ENCODE data around the gene RHEX. TPM values are rescaled to one million over a fixed set of nuclear protein-coding genes. Genes with fewer than 3 reads are reported as not detected.

Gene RHEX
- total RNA-seq, 1 experiment from 2014 or later, result not detected

DNA sequence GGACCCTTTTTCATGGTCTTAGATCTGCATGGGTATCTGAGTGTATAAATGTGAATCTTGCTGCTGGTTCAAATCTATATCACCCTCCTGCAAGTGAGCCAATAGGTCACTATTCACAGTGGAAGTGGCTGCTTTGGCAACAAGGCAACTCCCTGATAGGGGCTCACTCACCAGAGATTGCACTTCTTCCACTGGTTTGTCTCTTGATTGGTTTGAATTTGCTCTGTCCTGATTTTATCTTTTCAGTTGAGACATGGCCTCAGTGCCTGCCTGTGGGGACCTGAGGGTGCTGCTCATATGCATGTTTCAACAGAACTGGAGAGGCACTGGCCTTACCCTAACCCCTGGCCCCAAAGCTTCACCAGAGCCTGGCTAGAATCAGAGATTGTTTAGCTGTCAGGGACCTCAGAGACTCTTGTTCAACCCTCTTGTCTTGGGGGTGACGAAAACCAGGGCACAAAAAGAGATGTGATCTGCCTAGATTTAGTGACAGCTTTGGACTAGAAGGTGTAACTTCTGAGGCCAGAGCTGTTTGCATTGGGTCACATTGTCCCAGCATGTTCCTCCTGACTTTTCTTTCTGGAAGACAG lies 47.3 kb downstream of the RHEX start:
- Mint-ChIP-seq H3K9me3 (no peaks in the 10 kb centered on the region), H3K4me3 (no peak overlapping the region), H3K27me3 (ENCODE audit: low read depth) (no peaks in the 10 kb centered on the region), H3K36me3 (no peaks in the 10 kb centered on the region), H3K4me1 (no peaks in the 10 kb centered on the region), H3K27ac (no peak overlapping the region)
- POLR2A ChIA-PET, result no interaction called here
- ATAC-seq, result no peak
- DNase-seq (ENCODE audit: low spot score), result no peak
- CTCF ChIA-PET, result interaction anchor here (1.3 to 12.7 kb wide), 5 partner anchors 18 to 181 kb away, joined by 3 to 121 read pairs (median 11); no protein-coding TSS in a partner anchor
- TF ChIP-seq ZNF317 (CRISPR knock-in tag; IDR thresholded peaks at IDR 0.05; ENCODE audit: borderline replicate concordance, low read depth), result no peak
- no peak for TF ChIP-seq NFYB (CRISPR knock-in tag; conservative IDR thresholded peaks at IDR 0.05; ENCODE audit: low read depth)
- TF ChIP-seq ELF4 (CRISPR knock-in tag; IDR thresholded peaks at IDR 0.05; ENCODE audit: low read depth), result no peak
- TF ChIP-seq NR2C2 (CRISPR knock-in tag; IDR thresholded peaks at IDR 0.05), result no peak
- no peak for TF ChIP-seq ZNF423 (CRISPR knock-in tag; IDR thresholded peaks at IDR 0.05)
- no peak for TF ChIP-seq SMAD4 (CRISPR knock-in tag; IDR thresholded peaks at IDR 0.05)
- TF ChIP-seq ZNF532 (CRISPR knock-in tag; IDR thresholded peaks at IDR 0.05; ENCODE audit: borderline replicate concordance), result no peak
- TF ChIP-seq, protein P1, sequence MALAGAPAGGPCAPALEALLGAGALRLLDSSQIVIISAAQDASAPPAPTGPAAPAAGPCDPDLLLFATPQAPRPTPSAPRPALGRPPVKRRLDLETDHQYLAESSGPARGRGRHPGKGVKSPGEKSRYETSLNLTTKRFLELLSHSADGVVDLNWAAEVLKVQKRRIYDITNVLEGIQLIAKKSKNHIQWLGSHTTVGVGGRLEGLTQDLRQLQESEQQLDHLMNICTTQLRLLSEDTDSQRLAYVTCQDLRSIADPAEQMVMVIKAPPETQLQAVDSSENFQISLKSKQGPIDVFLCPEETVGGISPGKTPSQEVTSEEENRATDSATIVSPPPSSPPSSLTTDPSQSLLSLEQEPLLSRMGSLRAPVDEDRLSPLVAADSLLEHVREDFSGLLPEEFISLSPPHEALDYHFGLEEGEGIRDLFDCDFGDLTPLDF (CRISPR knock-in tag; IDR thresholded peaks at IDR 0.05), result no peak
- TF ChIP-seq FOXK1 (CRISPR knock-in tag; IDR thresholded peaks at IDR 0.05), result no peak
- TF ChIP-seq, protein P2, sequence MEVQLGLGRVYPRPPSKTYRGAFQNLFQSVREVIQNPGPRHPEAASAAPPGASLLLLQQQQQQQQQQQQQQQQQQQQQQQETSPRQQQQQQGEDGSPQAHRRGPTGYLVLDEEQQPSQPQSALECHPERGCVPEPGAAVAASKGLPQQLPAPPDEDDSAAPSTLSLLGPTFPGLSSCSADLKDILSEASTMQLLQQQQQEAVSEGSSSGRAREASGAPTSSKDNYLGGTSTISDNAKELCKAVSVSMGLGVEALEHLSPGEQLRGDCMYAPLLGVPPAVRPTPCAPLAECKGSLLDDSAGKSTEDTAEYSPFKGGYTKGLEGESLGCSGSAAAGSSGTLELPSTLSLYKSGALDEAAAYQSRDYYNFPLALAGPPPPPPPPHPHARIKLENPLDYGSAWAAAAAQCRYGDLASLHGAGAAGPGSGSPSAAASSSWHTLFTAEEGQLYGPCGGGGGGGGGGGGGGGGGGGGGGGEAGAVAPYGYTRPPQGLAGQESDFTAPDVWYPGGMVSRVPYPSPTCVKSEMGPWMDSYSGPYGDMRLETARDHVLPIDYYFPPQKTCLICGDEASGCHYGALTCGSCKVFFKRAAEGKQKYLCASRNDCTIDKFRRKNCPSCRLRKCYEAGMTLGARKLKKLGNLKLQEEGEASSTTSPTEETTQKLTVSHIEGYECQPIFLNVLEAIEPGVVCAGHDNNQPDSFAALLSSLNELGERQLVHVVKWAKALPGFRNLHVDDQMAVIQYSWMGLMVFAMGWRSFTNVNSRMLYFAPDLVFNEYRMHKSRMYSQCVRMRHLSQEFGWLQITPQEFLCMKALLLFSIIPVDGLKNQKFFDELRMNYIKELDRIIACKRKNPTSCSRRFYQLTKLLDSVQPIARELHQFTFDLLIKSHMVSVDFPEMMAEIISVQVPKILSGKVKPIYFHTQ (CRISPR knock-in tag; IDR thresholded peaks at IDR 0.05), result no peak
- no peak for TF ChIP-seq MYBL2 (CRISPR knock-in tag; IDR thresholded peaks at IDR 0.05)
- TF ChIP-seq HMGA2 (CRISPR knock-in tag; IDR thresholded peaks at IDR 0.05), result no peak
- TF ChIP-seq, protein P3, sequence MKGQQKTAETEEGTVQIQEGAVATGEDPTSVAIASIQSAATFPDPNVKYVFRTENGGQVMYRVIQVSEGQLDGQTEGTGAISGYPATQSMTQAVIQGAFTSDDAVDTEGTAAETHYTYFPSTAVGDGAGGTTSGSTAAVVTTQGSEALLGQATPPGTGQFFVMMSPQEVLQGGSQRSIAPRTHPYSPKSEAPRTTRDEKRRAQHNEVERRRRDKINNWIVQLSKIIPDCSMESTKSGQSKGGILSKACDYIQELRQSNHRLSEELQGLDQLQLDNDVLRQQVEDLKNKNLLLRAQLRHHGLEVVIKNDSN (CRISPR knock-in tag; IDR thresholded peaks at IDR 0.05), result no peak
- no peak for TF ChIP-seq E2F4 (CRISPR knock-in tag; IDR thresholded peaks at IDR 0.05; ENCODE audit: borderline replicate concordance, low read depth)
- TF ChIP-seq NR3C1 (CRISPR knock-in tag; conservative IDR thresholded peaks at IDR 0.05; ENCODE audit: low read depth), result no peak
- TF ChIP-seq, protein P4, sequence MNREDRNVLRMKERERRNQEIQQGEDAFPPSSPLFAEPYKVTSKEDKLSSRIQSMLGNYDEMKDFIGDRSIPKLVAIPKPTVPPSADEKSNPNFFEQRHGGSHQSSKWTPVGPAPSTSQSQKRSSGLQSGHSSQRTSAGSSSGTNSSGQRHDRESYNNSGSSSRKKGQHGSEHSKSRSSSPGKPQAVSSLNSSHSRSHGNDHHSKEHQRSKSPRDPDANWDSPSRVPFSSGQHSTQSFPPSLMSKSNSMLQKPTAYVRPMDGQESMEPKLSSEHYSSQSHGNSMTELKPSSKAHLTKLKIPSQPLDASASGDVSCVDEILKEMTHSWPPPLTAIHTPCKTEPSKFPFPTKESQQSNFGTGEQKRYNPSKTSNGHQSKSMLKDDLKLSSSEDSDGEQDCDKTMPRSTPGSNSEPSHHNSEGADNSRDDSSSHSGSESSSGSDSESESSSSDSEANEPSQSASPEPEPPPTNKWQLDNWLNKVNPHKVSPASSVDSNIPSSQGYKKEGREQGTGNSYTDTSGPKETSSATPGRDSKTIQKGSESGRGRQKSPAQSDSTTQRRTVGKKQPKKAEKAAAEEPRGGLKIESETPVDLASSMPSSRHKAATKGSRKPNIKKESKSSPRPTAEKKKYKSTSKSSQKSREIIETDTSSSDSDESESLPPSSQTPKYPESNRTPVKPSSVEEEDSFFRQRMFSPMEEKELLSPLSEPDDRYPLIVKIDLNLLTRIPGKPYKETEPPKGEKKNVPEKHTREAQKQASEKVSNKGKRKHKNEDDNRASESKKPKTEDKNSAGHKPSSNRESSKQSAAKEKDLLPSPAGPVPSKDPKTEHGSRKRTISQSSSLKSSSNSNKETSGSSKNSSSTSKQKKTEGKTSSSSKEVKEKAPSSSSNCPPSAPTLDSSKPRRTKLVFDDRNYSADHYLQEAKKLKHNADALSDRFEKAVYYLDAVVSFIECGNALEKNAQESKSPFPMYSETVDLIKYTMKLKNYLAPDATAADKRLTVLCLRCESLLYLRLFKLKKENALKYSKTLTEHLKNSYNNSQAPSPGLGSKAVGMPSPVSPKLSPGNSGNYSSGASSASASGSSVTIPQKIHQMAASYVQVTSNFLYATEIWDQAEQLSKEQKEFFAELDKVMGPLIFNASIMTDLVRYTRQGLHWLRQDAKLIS (CRISPR knock-in tag; IDR thresholded peaks at IDR 0.05; ENCODE audit: borderline replicate concordance), result no peak
- no peak for TF ChIP-seq ATF1 (CRISPR knock-in tag; IDR thresholded peaks at IDR 0.05)
- no peak for TF ChIP-seq ATF6 (CRISPR knock-in tag; IDR thresholded peaks at IDR 0.05)

Data from WTC11 (cell line).